ENCODE results near the gene AHR. TPM values are rescaled to one million over a fixed set of nuclear protein-coding genes. Genes with fewer than 3 reads are reported as not detected.
"Not testable (repeated sequence)": the region's sequence is repeated elsewhere in the genome, so short reads cannot be mapped to it uniquely, and the experiment has no call there.

Gene AHR
- total RNA-seq, 1 donor from 2014 or later, result 68.3 TPM

GRCh38 chr7:17371671-17372524 lies 73.4 kb downstream of the AHR start:
- DNase-seq (ENCODE audit: low read depth, low spot score), result peak; percentile 74

- no peak for DNase-seq (ENCODE audit: low read depth, low spot score)
Measured at GRCh38 chr7:17374157-17374556, 75.7 kb downstream of the AHR start.

- DNase-seq (ENCODE audit: low read depth, low spot score), result no peak
Measured at GRCh38 chr7:17374654-17375053, 76.2 kb downstream of the AHR start.

- DNase-seq (ENCODE audit: low read depth, low spot score), result no peak
Measured at GRCh38 chr7:17376595-17376994, 78.1 kb downstream of the AHR start.

- DNase-seq (ENCODE audit: low read depth, low spot score), result no peak
Measured at GRCh38 chr7:17380736-17381662, 82.5 kb downstream of the AHR start.

GRCh38 chr7:17382408-17383354 lies 84.2 kb downstream of the AHR start:
- DNase-seq (ENCODE audit: low read depth, low spot score), result not testable (repeated sequence)

GRCh38 chr7:17384400-17384799 lies 85.9 kb downstream of the AHR start:
- DNase-seq (ENCODE audit: low read depth, low spot score), result no peak

GRCh38 chr7:17385612-17386011 lies 87.2 kb downstream of the AHR start:
- DNase-seq (ENCODE audit: low read depth, low spot score), result no peak

GRCh38 chr7:17390392-17390791 lies 91.9 kb downstream of the AHR start:
- DNase-seq (ENCODE audit: low read depth, low spot score), result no peak

GRCh38 chr7:17391366-17391765 lies 92.9 kb downstream of the AHR start:
- DNase-seq (ENCODE audit: low read depth, low spot score), result no peak

GRCh38 chr7:17392846-17393245 lies 94.4 kb downstream of the AHR start:
- DNase-seq (ENCODE audit: low read depth, low spot score), result no peak

GRCh38 chr7:17394563-17394962 lies 96.1 kb downstream of the AHR start:
- DNase-seq (ENCODE audit: low read depth, low spot score), result not testable (repeated sequence)
